Measurements from ENCODE around the gene PPP1R26. TPM values are rescaled to one million over a fixed set of nuclear protein-coding genes. Genes with fewer than 3 reads are reported as not detected.
"Not testable (repeated sequence)": the region's sequence is repeated elsewhere in the genome, so short reads cannot be mapped to it uniquely, and the experiment has no call there.

The PPP1R26 gene
- total RNA-seq, 2 experiments from 2014 or later = 2.9 to 4.7 TPM

DNA sequence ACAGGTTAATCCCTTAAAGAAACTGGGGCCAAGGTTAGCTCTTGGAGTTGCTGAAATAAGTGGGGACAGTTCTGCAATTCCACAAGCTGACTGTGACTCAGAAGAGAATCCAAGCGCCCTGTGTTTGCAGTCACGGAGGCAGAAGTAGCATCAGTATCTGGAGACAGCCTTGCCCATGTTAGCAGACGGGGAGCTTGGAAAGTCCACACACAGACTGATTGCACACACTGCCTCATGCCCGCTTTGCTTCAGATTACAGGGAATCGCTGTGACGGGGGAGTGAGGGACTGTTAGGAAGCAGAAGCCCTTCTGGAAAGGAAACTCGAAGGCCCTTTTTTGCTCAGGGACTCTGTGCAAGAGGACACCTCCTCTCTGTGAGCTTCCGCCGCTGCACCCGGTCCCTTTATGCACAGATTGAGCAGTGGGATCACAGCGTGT lies 30.9 kb upstream of the PPP1R26 start:
- no peaks in the 10 kb centered on the region for H3K36me3 Mint-ChIP-seq (ENCODE audit: low read depth)
- CTCF ChIA-PET = interaction anchor here (2.0 kb wide), 1 partner anchor 10 kb away, joined by 7 read pairs; no protein-coding TSS in a partner anchor
- peaks cover 9% of the 10 kb centered on the region for H3K27me3 Mint-ChIP-seq

DNA sequence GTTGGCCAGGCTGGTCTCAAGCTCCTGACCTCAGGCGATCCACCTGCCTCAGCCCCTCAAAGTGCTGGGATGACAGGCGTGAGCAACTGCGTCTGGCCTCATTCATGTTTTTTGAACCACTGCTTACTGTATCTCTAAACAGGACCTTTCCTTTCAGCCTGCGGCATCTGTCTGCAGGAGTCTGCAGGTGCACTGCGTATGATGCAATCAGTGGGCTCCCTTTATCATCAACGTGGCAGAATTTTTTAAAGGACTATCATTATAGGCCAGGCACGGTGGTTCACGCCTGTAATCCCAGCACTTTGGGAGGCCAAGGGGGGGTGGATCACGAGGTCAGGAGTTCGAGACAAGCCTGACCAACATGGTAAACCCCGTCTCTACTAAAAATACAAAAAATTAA lies 30.1 kb upstream of the PPP1R26 start:
- CTCF ChIA-PET = interaction anchor here (2.0 kb wide), 1 partner anchor 11 kb away, joined by 7 read pairs; no protein-coding TSS in a partner anchor
- H3K36me3 Mint-ChIP-seq (ENCODE audit: low read depth); POLR2A ChIA-PET; H3K27ac Mint-ChIP-seq; H3K4me3 Mint-ChIP-seq; DNase-seq; H3K4me1 Mint-ChIP-seq; H3K9me3 Mint-ChIP-seq: not testable (repeated sequence)
- H3K27me3 Mint-ChIP-seq = peaks cover 14% of the 10 kb centered on the region

More for the DNA sequence above, 30.9 kb upstream of the PPP1R26 start:
- H3K27ac Mint-ChIP-seq = no peak overlapping the region
- H3K4me1 Mint-ChIP-seq = no peaks in the 10 kb centered on the region
- DNase-seq = no peak
- no peak overlapping the region for H3K4me3 Mint-ChIP-seq
- POLR2A ChIA-PET = no interaction called here
- no peaks in the 10 kb centered on the region for H3K9me3 Mint-ChIP-seq

DNA sequence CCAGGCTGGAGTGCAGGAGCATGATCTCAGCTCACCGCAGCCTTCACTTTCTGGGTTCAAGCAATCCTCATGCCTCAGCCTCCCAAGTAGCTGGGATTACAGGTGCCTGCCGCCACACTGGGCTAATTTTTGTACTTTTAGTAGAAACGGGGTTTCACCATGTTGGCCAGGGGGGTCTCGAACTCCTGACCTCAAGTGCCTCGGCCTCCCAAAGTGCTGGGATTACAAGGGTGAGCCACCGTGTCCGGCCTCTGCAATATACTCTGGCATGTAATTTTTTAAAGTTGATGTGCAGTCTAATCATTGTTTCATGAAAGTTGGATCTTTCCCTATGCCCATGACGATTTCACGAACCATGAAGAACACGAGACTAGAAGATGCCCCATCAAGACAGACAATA lies 28.6 kb upstream of the PPP1R26 start:
- Mint-ChIP-seq H3K4me1 (no peaks in the 10 kb centered on the region), H3K36me3 (ENCODE audit: low read depth) (no peaks in the 10 kb centered on the region), H3K4me3 (no peak overlapping the region), H3K9me3 (no peaks in the 10 kb centered on the region), H3K27ac (no peak overlapping the region), H3K27me3 (peaks cover 24% of the 10 kb centered on the region)
- POLR2A ChIA-PET = no interaction called here
- no peak for DNase-seq
- CTCF ChIA-PET = no interaction called here

DNA sequence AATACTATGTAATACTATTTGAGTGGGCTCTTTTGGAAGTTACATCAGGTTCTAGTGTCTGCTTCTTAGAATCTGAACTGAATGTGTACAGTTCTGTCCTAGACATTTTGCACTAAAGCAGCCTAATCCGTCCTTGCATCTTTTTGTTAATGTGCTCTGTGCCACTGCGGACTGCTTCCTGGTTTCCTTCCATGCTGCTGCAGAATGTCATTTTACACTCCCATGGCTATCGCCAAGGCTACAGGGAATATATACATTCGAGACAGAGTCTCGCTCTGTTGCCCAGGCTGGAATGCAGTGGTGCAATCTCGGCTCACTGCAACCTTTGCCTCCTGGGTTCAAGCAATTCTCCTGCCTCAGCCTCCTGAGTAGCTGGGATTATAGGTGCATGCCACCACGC lies 27.7 kb upstream of the PPP1R26 start:
- H3K27ac Mint-ChIP-seq; H3K36me3 Mint-ChIP-seq (ENCODE audit: low read depth); H3K9me3 Mint-ChIP-seq; H3K4me1 Mint-ChIP-seq; DNase-seq; H3K4me3 Mint-ChIP-seq; CTCF ChIA-PET; POLR2A ChIA-PET: not testable (repeated sequence)
- peaks cover 29% of the 10 kb centered on the region for H3K27me3 Mint-ChIP-seq

DNA sequence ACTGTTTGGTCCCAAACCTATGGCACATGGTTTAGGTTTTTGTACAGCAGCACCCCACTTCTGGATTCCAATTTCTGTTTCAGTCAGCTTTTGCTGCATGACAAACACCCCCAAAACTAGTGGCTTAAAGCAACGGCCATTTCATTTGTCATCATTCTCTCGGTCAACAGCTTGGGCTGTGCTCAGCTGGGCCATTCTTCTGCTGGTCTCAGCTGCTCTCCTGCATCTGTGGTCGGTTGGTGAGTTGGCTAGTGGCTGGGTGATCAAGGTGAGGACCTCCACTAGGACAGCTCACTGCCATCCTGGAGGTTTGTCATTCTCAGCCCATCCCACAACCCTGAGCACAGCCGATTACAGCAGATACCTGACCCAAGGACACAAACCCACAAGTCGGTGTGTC lies 24.8 kb upstream of the PPP1R26 start:
- POLR2A ChIA-PET = no interaction called here
- H3K36me3 Mint-ChIP-seq (ENCODE audit: low read depth) = no peaks in the 10 kb centered on the region

DNA sequence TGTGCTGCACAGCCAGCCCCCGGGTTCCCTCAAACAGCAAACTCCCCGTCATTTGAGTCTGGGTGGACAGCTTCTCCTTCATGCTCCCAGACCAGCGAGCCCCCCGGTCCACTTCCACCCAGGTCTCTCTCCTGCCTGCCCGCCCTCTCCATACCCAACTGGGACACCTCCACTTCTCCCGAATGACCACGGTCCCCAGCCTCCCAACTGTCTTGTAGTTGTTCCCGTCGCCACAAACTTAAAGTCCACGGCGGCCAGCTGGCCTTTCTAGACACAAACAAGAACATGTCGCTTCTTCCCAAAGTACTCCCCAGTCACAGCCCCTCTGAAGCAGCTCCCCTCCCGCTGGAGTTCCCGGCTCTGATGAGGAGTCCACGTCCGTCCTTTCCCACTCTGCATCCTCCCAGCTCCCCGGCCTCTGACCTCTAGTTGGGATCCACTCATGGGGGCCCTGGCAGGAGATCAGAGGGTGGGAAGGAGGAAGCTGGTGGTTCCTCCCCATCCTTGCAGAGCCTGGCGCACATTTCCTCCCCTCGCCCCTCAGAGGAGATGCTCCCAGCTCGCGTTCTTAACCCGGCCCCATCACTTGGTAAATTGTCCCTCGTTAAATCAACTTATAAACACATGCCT lies 24.1 kb upstream of the PPP1R26 start:
- ChIA-PET CTCF (interaction anchor here (1.2 to 1.7 kb wide), 2 partner anchors 19 to 49 kb away, joined by 4 to 5 read pairs; no protein-coding TSS in a partner anchor), POLR2A (no interaction called here)
- Mint-ChIP-seq H3K27me3 (peaks cover 30% of the 10 kb centered on the region), H3K9me3 (no peaks in the 10 kb centered on the region), H3K4me1 (no peaks in the 10 kb centered on the region), H3K27ac (no peak overlapping the region), H3K36me3 (ENCODE audit: low read depth) (no peaks in the 10 kb centered on the region), H3K4me3 (no peak overlapping the region)
- no peak for DNase-seq

More for the DNA sequence above, 24.8 kb upstream of the PPP1R26 start:
- Mint-ChIP-seq H3K27ac (no peak overlapping the region), H3K4me1 (no peaks in the 10 kb centered on the region), H3K9me3 (no peaks in the 10 kb centered on the region), H3K27me3 (peaks cover 30% of the 10 kb centered on the region), H3K4me3 (no peak overlapping the region)
- no peak for DNase-seq
- CTCF ChIA-PET = interaction anchor here (0.6 to 1.7 kb wide), 5 partner anchors 11 to 161 kb away, joined by 3 to 5 read pairs (median 3); no protein-coding TSS in a partner anchor

DNA sequence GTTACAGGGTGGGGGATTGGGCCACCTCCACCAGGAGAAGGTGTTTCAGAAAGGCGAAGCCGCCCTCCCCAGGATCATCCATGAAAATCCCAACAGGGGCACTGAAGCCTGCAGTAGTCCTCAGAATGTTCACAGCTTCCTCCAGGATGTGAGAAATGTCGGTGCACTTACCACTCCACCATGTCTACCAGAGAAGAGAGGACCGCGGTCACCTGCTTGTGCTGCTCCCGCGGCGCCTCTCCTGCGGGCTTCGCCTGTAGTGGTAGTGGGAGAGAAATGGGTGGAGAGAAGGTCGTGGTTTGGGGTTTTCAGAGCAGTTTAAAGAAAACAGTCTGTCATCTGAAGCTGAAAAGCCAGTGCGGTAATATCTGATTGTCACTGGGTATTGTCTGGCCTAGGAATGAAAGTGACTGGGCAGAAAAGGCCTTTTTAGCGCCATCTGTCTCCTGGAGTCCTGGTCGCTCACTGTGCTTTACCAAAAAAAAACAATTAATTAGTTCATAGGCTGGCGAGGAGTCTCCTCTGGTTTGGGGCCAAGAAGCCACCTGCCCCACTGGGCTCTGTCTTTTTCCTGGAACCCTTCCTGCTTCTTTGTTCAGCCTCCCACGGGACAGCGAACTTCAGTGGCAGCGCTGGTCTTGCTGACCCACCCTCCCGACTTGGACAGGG lies 23.0 kb upstream of the PPP1R26 start:
- Mint-ChIP-seq H3K9me3 (no peaks in the 10 kb centered on the region), H3K27ac (no peak overlapping the region)
- CTCF ChIA-PET = no interaction called here

DNA sequence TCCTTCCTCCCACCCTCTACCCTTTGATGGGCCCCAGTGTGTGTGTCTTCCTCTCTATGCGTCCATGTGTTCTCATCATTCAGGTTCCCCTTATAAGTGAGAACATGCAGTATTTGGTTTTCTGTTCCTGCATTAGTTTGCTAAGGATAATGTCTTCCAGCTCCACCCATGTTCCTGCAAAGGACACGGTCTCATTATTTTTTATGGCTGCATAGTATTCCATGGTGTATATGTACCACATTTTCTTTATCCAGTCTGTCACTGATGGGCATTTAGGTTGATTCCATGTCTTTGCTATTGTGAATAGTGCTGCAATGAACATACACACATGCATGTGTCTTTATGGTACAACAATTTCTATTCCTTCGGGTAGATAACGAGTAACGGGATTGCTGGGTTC lies 21.1 kb upstream of the PPP1R26 start:
- H3K4me3 Mint-ChIP-seq; H3K36me3 Mint-ChIP-seq (ENCODE audit: low read depth); H3K4me1 Mint-ChIP-seq; H3K27ac Mint-ChIP-seq; POLR2A ChIA-PET; H3K9me3 Mint-ChIP-seq; DNase-seq; CTCF ChIA-PET: not testable (repeated sequence)
- peaks cover 32% of the 10 kb centered on the region for H3K27me3 Mint-ChIP-seq

More for the DNA sequence above, 23.0 kb upstream of the PPP1R26 start:
- POLR2A ChIA-PET = no interaction called here
- DNase-seq = no peak
- Mint-ChIP-seq H3K4me3 (no peak overlapping the region), H3K27me3 (peaks cover 34% of the 10 kb centered on the region), H3K4me1 (no peaks in the 10 kb centered on the region), H3K36me3 (ENCODE audit: low read depth) (no peaks in the 10 kb centered on the region)

DNA sequence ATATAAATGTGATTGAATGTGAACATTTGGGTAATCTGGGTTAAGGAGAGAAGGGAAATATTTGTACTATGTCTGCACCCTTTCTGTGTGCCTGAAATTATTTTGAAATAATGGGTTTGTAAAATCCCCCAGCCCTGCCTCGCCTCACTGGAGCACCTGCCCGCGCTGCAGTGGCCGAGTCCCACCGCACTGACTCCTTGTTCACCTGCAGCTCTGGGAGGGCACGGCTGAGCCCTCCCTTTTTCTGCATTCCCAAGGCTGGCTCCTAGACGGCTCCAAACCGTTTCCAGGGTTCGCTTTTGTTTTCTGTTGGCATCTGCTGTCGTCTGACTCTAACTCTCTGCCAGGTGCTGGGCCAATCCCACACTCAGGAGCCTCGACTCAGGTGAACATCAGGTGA lies 17.6 kb upstream of the PPP1R26 start:
- H3K4me1 Mint-ChIP-seq = peaks cover 8% of the 10 kb centered on the region
- DNase-seq = no peak
- no peak overlapping the region for H3K4me3 Mint-ChIP-seq
- ChIA-PET CTCF (no interaction called here), POLR2A (no interaction called here)
- no peaks in the 10 kb centered on the region for H3K9me3 Mint-ChIP-seq
- H3K27me3 Mint-ChIP-seq = peaks cover 23% of the 10 kb centered on the region
- H3K27ac Mint-ChIP-seq = no peak overlapping the region
- no peaks in the 10 kb centered on the region for H3K36me3 Mint-ChIP-seq (ENCODE audit: low read depth)

DNA sequence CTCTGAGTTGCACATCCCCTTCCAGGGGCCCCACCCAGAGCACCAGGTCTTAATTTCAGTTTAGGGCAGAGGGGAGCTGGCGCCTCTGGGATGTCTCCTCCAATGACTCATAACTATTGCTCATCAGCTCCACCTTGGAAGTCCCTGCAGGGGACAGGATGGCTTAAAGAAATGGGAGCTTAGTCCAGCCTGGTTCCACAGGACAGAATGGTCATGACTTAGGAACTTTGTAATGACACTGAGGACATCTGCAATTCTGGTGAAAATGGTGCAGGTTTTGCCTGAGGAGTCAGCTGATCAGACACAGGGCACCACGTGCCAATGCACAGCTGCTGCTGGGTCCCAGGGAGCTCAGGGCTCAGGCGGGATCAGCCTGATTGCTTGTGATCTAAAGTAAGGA lies 16.4 kb upstream of the PPP1R26 start:
- peaks cover 15% of the 10 kb centered on the region for H3K4me1 Mint-ChIP-seq
- CTCF ChIA-PET = interaction anchor here (0.7 to 1.0 kb wide), 2 partner anchors 24 to 41 kb away, joined by 3 to 4 read pairs; no protein-coding TSS in a partner anchor
- no peaks in the 10 kb centered on the region for H3K9me3 Mint-ChIP-seq
- H3K27ac Mint-ChIP-seq = no peak overlapping the region
- DNase-seq = no peak
- H3K4me3 Mint-ChIP-seq = no peak overlapping the region
- POLR2A ChIA-PET = no interaction called here
- H3K27me3 Mint-ChIP-seq = peaks cover 23% of the 10 kb centered on the region
- peaks cover 2% of the 10 kb centered on the region for H3K36me3 Mint-ChIP-seq (ENCODE audit: low read depth)

DNA sequence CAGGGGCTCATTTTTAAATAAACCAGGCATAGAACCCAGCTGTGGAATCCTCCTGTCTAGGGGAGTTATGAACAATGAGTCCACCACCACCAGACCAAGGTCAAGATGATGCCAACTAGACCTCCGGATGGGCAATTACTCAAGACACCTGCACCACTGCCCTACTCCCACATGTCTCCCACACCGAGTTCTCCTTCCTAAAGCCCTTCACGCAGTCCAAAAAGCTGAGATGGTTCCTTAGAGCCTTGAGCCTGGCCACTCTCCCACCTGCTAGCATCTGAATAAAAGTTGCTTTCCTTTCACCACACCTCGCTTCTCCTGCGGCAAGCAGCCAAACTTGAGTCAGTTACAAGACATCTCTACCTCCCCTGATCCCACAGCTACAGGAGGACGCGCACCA lies 15.4 kb upstream of the PPP1R26 start:
- Mint-ChIP-seq H3K9me3 (no peaks in the 10 kb centered on the region), H3K36me3 (ENCODE audit: low read depth) (peaks cover 3% of the 10 kb centered on the region), H3K27ac (no peak overlapping the region), H3K27me3 (peaks cover 23% of the 10 kb centered on the region), H3K4me3 (no peak overlapping the region), H3K4me1 (peaks cover 24% of the 10 kb centered on the region)
- DNase-seq = no peak
- POLR2A ChIA-PET = no interaction called here
- CTCF ChIA-PET = no interaction called here

DNA sequence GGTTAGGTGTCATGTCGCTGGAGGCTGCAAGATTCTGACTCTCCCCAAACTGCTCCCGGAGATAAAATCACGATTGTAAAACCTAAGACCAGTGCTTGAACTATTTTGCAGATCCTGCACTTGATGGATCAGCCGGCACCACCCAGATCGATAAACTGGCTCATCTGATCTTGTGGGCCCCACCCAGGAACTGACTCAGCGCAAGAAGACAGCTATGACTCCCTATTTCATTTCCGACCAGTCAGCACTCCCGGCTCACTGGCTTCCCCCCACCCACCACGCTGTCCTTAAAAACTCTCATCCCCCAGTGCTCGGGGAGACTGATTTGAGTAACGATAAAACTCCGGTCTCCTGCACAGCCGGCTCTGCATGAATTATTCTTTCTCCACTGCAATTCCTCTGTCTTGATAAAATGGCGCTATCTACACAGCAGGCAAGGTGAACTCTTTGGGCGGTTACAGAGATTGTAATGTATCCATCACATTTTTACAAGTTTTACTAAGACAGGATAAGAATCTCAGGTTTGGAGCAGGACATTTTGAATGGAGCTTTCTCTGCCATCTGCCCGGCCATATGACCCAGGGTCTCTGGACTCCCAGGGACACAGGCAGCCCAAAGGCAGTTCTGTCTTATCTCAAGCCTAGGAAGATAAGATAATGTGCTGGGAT lies 10.6 kb upstream of the PPP1R26 start:
- Mint-ChIP-seq H3K27me3 (peaks cover 11% of the 10 kb centered on the region), H3K36me3 (ENCODE audit: low read depth) (peaks cover 9% of the 10 kb centered on the region)

More for the DNA sequence above, 10.6 kb upstream of the PPP1R26 start:
- peaks cover 46% of the 10 kb centered on the region for H3K4me1 Mint-ChIP-seq
- H3K9me3 Mint-ChIP-seq = no peaks in the 10 kb centered on the region
- POLR2A ChIA-PET = interaction anchor here (0.9 to 2.2 kb wide), 5 partner anchors 9 to 109 kb away, joined by 3 to 10 read pairs (median 5); partner anchors contain the start of gene MRPS2
- CTCF ChIA-PET = interaction anchor here (1.3 to 1.4 kb wide), 2 partner anchors 31 to 36 kb away, joined by 3 to 4 read pairs; partner anchors contain the start of gene MRPS2
- peak overlapping the region; percentile 62 for H3K4me3 Mint-ChIP-seq
- DNase-seq = peak; percentile 85
- peak overlapping the region; percentile 88 for H3K27ac Mint-ChIP-seq

Measured in activated CD4-positive, alpha-beta memory T cell treated with anti-CD3 and anti-CD28 coated beads, Interleukin-2, amount 10 ng/mL, durations not matched to agents 7 days and 5 days (primary cell).